ENCODE measurements around the gene MAP7. TPM values are rescaled to one million over a fixed set of nuclear protein-coding genes. Genes with fewer than 3 reads are reported as not detected.
"Not testable (repeated sequence)": the region's sequence is repeated elsewhere in the genome, so short reads cannot be mapped to it uniquely, and the experiment has no call there.

Gene MAP7
- total and polyA plus RNA-seq, 10 donors, result 0.67 to 4.9 (median 3.0) TPM

DNA sequence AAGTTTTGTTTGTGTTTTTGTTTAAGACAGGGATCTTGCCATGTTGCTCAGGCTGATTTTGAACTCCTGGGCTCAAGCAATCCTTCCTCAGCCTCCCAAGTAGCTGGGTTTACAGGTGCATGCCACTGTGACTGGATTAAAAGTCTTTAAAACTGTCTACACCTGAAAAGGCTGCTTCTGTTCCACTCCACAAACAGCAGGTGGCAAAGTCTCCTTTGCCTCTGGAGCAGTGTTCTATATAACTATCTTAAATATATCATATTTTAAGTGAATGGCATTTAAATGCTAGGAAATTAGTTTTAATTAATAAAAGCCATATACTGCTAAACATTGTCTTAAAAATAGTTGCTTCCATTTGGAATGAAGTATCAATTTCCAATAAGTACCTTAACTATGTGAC, 171.3 kb downstream of the MAP7 start:
- Histone ChIP-seq H3K9me3 (no peaks in the 10 kb centered on the region), H3K4me1 (no peaks in the 10 kb centered on the region), H3K36me3 (no peaks in the 10 kb centered on the region), H3K27me3 (replicated peaks in 1 of 7) (no peaks in the 10 kb centered on the region), H3K4me3 (no peak overlapping the region), H3K27ac (no peak overlapping the region)
- TF ChIP-seq POLR2A (IDR thresholded peaks at IDR 0.05) (no peak), POLR2AphosphoS5 (IDR thresholded peaks at IDR 0.05) (no peak)
- TF ChIP-seq, protein P1, sequence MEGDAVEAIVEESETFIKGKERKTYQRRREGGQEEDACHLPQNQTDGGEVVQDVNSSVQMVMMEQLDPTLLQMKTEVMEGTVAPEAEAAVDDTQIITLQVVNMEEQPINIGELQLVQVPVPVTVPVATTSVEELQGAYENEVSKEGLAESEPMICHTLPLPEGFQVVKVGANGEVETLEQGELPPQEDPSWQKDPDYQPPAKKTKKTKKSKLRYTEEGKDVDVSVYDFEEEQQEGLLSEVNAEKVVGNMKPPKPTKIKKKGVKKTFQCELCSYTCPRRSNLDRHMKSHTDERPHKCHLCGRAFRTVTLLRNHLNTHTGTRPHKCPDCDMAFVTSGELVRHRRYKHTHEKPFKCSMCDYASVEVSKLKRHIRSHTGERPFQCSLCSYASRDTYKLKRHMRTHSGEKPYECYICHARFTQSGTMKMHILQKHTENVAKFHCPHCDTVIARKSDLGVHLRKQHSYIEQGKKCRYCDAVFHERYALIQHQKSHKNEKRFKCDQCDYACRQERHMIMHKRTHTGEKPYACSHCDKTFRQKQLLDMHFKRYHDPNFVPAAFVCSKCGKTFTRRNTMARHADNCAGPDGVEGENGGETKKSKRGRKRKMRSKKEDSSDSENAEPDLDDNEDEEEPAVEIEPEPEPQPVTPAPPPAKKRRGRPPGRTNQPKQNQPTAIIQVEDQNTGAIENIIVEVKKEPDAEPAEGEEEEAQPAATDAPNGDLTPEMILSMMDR (IDR thresholded peaks at IDR 0.05 in 8 of 11, conservative IDR thresholded peaks at IDR 0.05 in 3 of 11), result no peak
- no peak for DNase-seq
- intact Hi-C loops (cut with DNase I; ENCODE audit: low total_unique reads), result no loop called here

- H3K4me1 ChIP-seq; H3K36me3 ChIP-seq; H3K27ac ChIP-seq; H3K9me3 ChIP-seq; DNase-seq; intact Hi-C loops (cut with DNase I; ENCODE audit: low total_unique reads); H3K27me3 ChIP-seq (replicated peaks in 1 of 7); H3K4me3 ChIP-seq: not testable (repeated sequence)
- 93 to 98% (median 96%) methylated on average over 4 of the region's 4 CpGs for WGBS, 5 donors
These were observed 174.4 kb downstream of the MAP7 start for GRCh38 chr6:136375836-136376235.

DNA sequence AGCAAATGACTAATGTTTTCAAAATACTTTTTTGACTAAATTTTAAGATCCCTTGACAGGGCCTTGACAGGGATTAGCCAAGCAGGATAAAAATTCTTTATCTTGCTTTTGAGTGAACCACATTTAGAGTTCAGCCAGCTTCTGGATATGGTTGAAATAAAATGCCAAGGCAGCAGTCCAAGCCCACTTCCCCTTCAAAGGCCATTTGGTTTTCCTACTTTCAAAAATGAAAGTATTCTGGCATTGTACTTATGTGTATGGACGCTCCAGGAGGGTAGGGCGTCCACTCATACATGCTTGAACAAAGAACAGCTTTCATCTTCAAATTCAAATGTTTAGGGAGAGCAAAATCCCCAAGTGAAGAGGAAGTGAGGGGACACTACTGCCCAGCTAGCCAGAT, 178.3 kb downstream of the MAP7 start:
- Histone ChIP-seq H3K27ac (peak overlapping the region in 6 of 8 donors; percentile 20 to 69 (median 52)), H3K27me3 (replicated peaks in 1 of 7) (no peaks in the 10 kb centered on the region), H3K4me1 (no peaks in the 10 kb centered on the region), H3K9me3 (no peaks in the 10 kb centered on the region), H3K36me3 (no peaks in the 10 kb centered on the region), H3K4me3 (peak overlapping the region in 3 of 8 donors; percentile 8 to 54 (median 23))
- no peak for DNase-seq
- WGBS, 5 donors, result 33 to 61% (median 34%) methylated on average over 2 of the region's 2 CpGs
- intact Hi-C loops (cut with DNase I; ENCODE audit: low total_unique reads), result no loop called here
- TF ChIP-seq, protein P1 (IDR thresholded peaks at IDR 0.05 in 8 of 11, conservative IDR thresholded peaks at IDR 0.05 in 3 of 11), result no peak
- TF ChIP-seq POLR2AphosphoS5 (IDR thresholded peaks at IDR 0.05) (no peak), POLR2A (IDR thresholded peaks at IDR 0.05) (no peak)

DNA sequence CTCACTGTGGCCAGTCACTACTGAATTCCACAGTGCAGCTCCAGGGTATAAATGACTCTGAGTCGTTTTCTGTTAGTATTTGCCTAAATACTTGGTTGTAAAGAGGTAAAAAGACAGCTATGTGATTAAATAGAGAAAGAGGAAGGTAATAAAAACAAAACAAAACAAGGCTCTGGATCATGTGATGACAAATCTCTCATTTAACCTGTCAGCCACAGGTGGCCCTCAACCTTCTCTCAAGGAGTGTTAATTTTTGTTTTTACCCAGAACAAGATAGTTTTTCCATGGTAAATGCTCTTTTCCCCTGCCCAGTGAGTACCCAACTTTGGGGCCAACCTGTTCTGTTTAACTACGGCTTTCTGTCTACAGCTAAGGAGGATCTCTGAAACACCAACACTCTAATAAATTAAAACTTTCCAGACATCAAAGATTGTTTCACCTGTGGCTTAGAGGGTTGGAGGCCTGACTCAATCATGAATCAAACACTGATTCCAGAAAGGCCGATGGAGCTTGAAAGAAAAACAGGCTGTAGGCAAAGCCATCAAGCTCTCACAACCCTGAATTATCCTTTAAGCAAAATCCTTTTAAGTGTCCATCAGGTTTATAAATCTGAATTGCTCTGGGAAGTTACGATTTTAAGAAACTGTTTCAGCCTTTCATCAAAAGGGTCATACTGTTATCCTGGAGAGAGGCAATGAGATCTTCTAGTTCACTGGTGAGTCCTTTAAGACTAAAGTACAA, 179.1 kb downstream of the MAP7 start:
- Histone ChIP-seq H3K27me3 (replicated peaks in 1 of 7) (no peaks in the 10 kb centered on the region), H3K27ac (peak overlapping the region in 6 of 8 donors; percentile 20 to 69 (median 52)), H3K9me3 (no peaks in the 10 kb centered on the region), H3K4me3 (no peak overlapping the region), H3K4me1 (peaks cover 0 to 4% (median 2%) of the 10 kb centered on the region in 6 donors), H3K36me3 (no peaks in the 10 kb centered on the region)
- TF ChIP-seq, protein P1 (IDR thresholded peaks at IDR 0.05 in 8 of 11, conservative IDR thresholded peaks at IDR 0.05 in 3 of 11), result no peak
- TF ChIP-seq POLR2AphosphoS5 (IDR thresholded peaks at IDR 0.05) (no peak), POLR2A (IDR thresholded peaks at IDR 0.05) (no peak)
- 82 to 88% (median 84%) methylated on average over 4 of the region's 4 CpGs for WGBS, 5 donors
- intact Hi-C loops (cut with DNase I; ENCODE audit: low total_unique reads), result no loop called here
- no peak for DNase-seq
